ENCODE results near the gene ENC1. TPM values are rescaled to one million over a fixed set of nuclear protein-coding genes. Genes with fewer than 3 reads are reported as not detected.
"Not testable (repeated sequence)": the region's sequence is repeated elsewhere in the genome, so short reads cannot be mapped to it uniquely, and the experiment has no call there.

Gene ENC1
- total and polyA plus RNA-seq, 2 of the 4 experiments (the other 2 are of a cell fraction): 25.6 to 70.8 TPM

GRCh38 chr5:74679966-74680365, 39.4 kb upstream of the ENC1 start:
- no CpG with 5 or more reads among the region's 4 CpGs for whole genome bisulfite sequencing, 2 experiments (ENCODE audit: extremely low coverage in 2 of 2, insufficient read length in 1 of 2)
- dilution Hi-C loops (cut with HindIII; ENCODE audit: low sequenced_read_pairs, unreplicated experiment): no loop called here
- Histone ChIP-seq H3K9me1 (ENCODE audit: insufficient read depth, low read length) (peaks cover 3% of the 10 kb centered on the region; the same call in 1 of the 2 replicates), H3K56ac (ENCODE audit: extremely low read depth, insufficient read depth, low read length) (no peak overlapping the region), H4K20me1 (ENCODE audit: insufficient read depth, low read length) (no peaks in the 10 kb centered on the region), H3K18ac (ENCODE audit: low read depth, low read length) (no peak overlapping the region; the same call in 1 of the 2 replicates), H2BK120ac (ENCODE audit: low read depth, low read length) (0 out of 2 replicates have a peak overlapping the region, but pooled peaks have one; percentile 8), H3K23ac (ENCODE audit: low read depth, low read length) (no peak overlapping the region), H3K9ac (ENCODE audit: low read depth, low read length) (no peak overlapping the region), H3K4me2 (ENCODE audit: low read depth, low read length) (no peak overlapping the region), H3K4ac (ENCODE audit: low read depth, low read length) (peak overlapping the region; percentile 6; the same call in 1 of the 2 replicates), H3K4me3 (ENCODE audit: insufficient read depth, low read depth, low read length) (no peak overlapping the region), H3K4me1 (ENCODE audit: control insufficient read depth, insufficient read depth, low read length) (no peaks in the 10 kb centered on the region; the same call in 1 of the 2 replicates), H2AK5ac (ENCODE audit: low read depth, low read length) (no peak overlapping the region), H3K9me3 (ENCODE audit: control insufficient read depth, insufficient read depth, low read length) (no peaks in the 10 kb centered on the region), H2BK15ac (ENCODE audit: low read depth, low read length) (no peak overlapping the region; the same call in 2 of the 3 replicates), H3K27me3 (ENCODE audit: control insufficient read depth, insufficient read depth, low read length) (no peaks in the 10 kb centered on the region), H4K91ac (ENCODE audit: insufficient read depth, low read depth, low read length) (no peak overlapping the region), H2AFZ (replicated peaks; ENCODE audit: low read length, poor library complexity) (no peak overlapping the region), H3K14ac (replicated peaks; ENCODE audit: low read depth, low read length) (peak overlapping the region; percentile 30; the same call in 1 of the 2 replicates), H2BK20ac (ENCODE audit: low read depth, low read length) (peak overlapping the region; percentile 22; the same call in 1 of the 2 replicates), H4K5ac (ENCODE audit: low read depth, low read length) (no peak overlapping the region), H3K27ac (ENCODE audit: insufficient read depth, low read length) (no peak overlapping the region), H2BK5ac (ENCODE audit: low read depth, low read length, poor library complexity, severe bottlenecking) (no peak overlapping the region), H3K36me3 (ENCODE audit: control insufficient read depth, insufficient read depth, low read length) (no peaks in the 10 kb centered on the region), H2AK9ac (replicated peaks; ENCODE audit: low read depth, low read length, poor library complexity) (no peak overlapping the region), H4K8ac (ENCODE audit: low read depth in 2 of 2, low read length in 2 of 2) (no peak overlapping the region; a peak in 1 of 4 replicates), H3K79me1 (ENCODE audit: low read depth in 1 of 2, low read length in 2 of 2) (no peaks in the 10 kb centered on the region)
- intact Hi-C loops (cut with micrococcal nuclease): loop anchor here (10.0 kb wide), 1 partner anchor 655 kb away; the partner anchor contains the start of gene HMGCR
- no TSS peak for BruUV-seq (replicated peaks)
- ATAC-seq (ENCODE audit: low read depth): no peak
- ChIA-PET POLR2A (ENCODE audit: unreplicated experiment) (no interaction called here), CTCF (no interaction called here)
- in situ Hi-C loops (cut with MboI; ENCODE audit: low sequenced_read_pairs): loop anchor here (5.0 kb wide), 1 partner anchor 237 kb away; no protein-coding TSS in a partner anchor
- no peak for TF ChIP-seq MXI1 (IDR thresholded peaks at IDR 0.05; ENCODE audit: borderline replicate concordance, low read depth, low read length)
- TF ChIP-seq POLR2A (IDR thresholded peaks at IDR 0.05; ENCODE audit: low read depth, low read length): no peak
- TF ChIP-seq RFX5 (IDR thresholded peaks at IDR 0.05; ENCODE audit: low read depth, low read length): no peak
- peak; percentile 70 for DNase-seq

- WGBS, 2 experiments (ENCODE audit: extremely low coverage in 2 of 2, insufficient read length in 1 of 2): no CpG with 5 or more reads among the region's 3 CpGs
- H3K4me3 ChIP-seq (ENCODE audit: insufficient read depth, low read depth, low read length); H3K36me3 ChIP-seq (ENCODE audit: control insufficient read depth, insufficient read depth, low read length); H3K18ac ChIP-seq (ENCODE audit: low read depth, low read length); DNase-seq; intact Hi-C loops (cut with micrococcal nuclease); H3K4me2 ChIP-seq (ENCODE audit: low read depth, low read length); H4K20me1 ChIP-seq (ENCODE audit: insufficient read depth, low read length); H4K8ac ChIP-seq (ENCODE audit: low read depth in 2 of 2, low read length in 2 of 2); H2AK9ac ChIP-seq (replicated peaks; ENCODE audit: low read depth, low read length, poor library complexity); H3K27ac ChIP-seq (ENCODE audit: insufficient read depth, low read length); H2BK5ac ChIP-seq (ENCODE audit: low read depth, low read length, poor library complexity, severe bottlenecking); H4K91ac ChIP-seq (ENCODE audit: insufficient read depth, low read depth, low read length); H3K23ac ChIP-seq (ENCODE audit: low read depth, low read length); H3K9ac ChIP-seq (ENCODE audit: low read depth, low read length); H3K4ac ChIP-seq (ENCODE audit: low read depth, low read length); ATAC-seq (ENCODE audit: low read depth); H3K79me1 ChIP-seq (ENCODE audit: low read depth in 1 of 2, low read length in 2 of 2); H3K27me3 ChIP-seq (ENCODE audit: control insufficient read depth, insufficient read depth, low read length); BruUV-seq (replicated peaks); H4K5ac ChIP-seq (ENCODE audit: low read depth, low read length); dilution Hi-C loops (cut with HindIII; ENCODE audit: low sequenced_read_pairs, unreplicated experiment); POLR2A ChIA-PET (ENCODE audit: unreplicated experiment); H3K56ac ChIP-seq (ENCODE audit: extremely low read depth, insufficient read depth, low read length); H3K9me3 ChIP-seq (ENCODE audit: control insufficient read depth, insufficient read depth, low read length); H2AFZ ChIP-seq (replicated peaks; ENCODE audit: low read length, poor library complexity); H2BK20ac ChIP-seq (ENCODE audit: low read depth, low read length); H3K4me1 ChIP-seq (ENCODE audit: control insufficient read depth, insufficient read depth, low read length); H3K14ac ChIP-seq (replicated peaks; ENCODE audit: low read depth, low read length); H3K9me1 ChIP-seq (ENCODE audit: insufficient read depth, low read length): not testable (repeated sequence)
- Histone ChIP-seq H2AK5ac (ENCODE audit: low read depth, low read length) (peak overlapping the region; percentile 64; the same call in 1 of the 2 replicates), H2BK120ac (ENCODE audit: low read depth, low read length) (peak overlapping the region; percentile 29), H2BK15ac (ENCODE audit: low read depth, low read length) (0 out of 3 replicates have a peak overlapping the region, but pooled peaks have one; percentile 45)
- CTCF ChIA-PET: interaction anchor here (0.6 kb wide), 1 partner anchor 12 kb away, joined by 6 read pairs; no protein-coding TSS in a partner anchor
- in situ Hi-C loops (cut with MboI; ENCODE audit: low sequenced_read_pairs): loop anchor here (5.0 kb wide), 1 partner anchor 238 kb away; no protein-coding TSS in a partner anchor
Measured at GRCh38 chr5:74679300-74679699, 38.8 kb upstream of the ENC1 start.

Data from IMR-90 (cell line).